Stimulated activated naive CD8-positive, alpha-beta T cell treated with anti-CD3 and anti-CD28 coated beads, Interleukin-15, Interleukin-2, amounts not matched to agents 100 ng/mL and 50 ng/mL, for 24 hours (primary cell): ENCODE data around the gene BRD8.
A peak's percentile ranks its signal among the peaks of the same experiment; 100 is the strongest.
"Not testable (repeated sequence)": the region's sequence is repeated elsewhere in the genome, so short reads cannot be mapped to it uniquely, and the experiment has no call there.

Experiments used
- H3K27ac Mint-ChIP-seq: one replicate; pipeline ENCODE4 v1.8.0; 2021; ENCODE audit warnings: mild to moderate bottlenecking, mixed read lengths
- H3K27me3 Mint-ChIP-seq: one replicate; pipeline ENCODE4 v1.8.0; 2021; ENCODE audit warnings: mixed read lengths
- H3K36me3 Mint-ChIP-seq: one replicate; pipeline ENCODE4 v1.8.0; 2021; ENCODE audit warnings: low read depth, mixed read lengths
- H3K4me1 Mint-ChIP-seq: one replicate; pipeline ENCODE4 v1.8.0; 2021; ENCODE audit warnings: low read depth, mixed read lengths
- H3K4me3 Mint-ChIP-seq: one replicate; pipeline ENCODE4 v1.8.0; 2021; ENCODE audit warnings: mild to moderate bottlenecking, mixed read lengths
- H3K9me3 Mint-ChIP-seq: one replicate; pipeline ENCODE4 v1.8.0; 2021; ENCODE audit warnings: mixed read lengths

The BRD8 gene, protein sequence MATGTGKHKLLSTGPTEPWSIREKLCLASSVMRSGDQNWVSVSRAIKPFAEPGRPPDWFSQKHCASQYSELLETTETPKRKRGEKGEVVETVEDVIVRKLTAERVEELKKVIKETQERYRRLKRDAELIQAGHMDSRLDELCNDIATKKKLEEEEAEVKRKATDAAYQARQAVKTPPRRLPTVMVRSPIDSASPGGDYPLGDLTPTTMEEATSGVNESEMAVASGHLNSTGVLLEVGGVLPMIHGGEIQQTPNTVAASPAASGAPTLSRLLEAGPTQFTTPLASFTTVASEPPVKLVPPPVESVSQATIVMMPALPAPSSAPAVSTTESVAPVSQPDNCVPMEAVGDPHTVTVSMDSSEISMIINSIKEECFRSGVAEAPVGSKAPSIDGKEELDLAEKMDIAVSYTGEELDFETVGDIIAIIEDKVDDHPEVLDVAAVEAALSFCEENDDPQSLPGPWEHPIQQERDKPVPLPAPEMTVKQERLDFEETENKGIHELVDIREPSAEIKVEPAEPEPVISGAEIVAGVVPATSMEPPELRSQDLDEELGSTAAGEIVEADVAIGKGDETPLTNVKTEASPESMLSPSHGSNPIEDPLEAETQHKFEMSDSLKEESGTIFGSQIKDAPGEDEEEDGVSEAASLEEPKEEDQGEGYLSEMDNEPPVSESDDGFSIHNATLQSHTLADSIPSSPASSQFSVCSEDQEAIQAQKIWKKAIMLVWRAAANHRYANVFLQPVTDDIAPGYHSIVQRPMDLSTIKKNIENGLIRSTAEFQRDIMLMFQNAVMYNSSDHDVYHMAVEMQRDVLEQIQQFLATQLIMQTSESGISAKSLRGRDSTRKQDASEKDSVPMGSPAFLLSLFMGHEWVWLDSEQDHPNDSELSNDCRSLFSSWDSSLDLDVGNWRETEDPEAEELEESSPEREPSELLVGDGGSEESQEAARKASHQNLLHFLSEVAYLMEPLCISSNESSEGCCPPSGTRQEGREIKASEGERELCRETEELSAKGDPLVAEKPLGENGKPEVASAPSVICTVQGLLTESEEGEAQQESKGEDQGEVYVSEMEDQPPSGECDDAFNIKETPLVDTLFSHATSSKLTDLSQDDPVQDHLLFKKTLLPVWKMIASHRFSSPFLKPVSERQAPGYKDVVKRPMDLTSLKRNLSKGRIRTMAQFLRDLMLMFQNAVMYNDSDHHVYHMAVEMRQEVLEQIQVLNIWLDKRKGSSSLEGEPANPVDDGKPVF

DNA sequence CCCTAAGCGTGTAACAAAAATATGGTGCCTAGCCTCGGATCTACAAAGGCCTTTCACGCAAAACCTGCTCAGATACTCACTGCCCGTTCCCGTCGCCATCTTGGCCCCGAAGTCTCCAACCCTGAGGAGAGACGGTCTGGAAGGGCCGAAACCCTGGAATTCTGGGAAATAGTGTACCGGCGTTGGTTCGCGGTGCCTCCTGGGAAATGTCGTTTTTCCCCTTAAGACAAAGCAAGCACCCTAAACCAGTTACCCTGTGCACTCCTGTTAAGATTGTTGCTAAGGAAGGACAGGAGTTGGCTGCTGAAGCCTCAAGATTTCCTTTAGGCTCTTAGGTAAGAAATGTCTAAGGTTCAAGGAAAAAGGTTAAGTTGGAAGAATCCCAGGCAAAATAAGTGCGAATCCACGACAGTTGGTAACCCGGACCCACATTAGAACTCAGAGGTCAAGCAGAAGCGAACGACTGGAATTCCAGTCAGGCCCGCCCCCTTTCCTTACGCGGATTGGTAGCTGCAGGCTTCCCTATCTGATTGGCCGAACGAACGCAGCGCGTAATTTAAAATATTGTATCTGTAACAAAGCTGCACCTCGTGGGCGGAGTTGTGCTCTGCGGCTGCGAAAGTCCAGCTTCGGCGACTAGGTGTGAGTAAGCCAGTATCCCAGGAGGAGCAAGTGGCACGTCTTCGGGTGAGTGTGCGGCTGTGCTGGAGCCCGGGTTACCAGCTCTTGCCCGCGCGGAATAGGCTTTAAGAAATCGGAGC is at the start of gene BRD8, which contains the start of gene KIF20A:
Gene BRD8, minus strand, starts transcription at position 115 of the 761 bp plus-strand sequence. Its CDS starts 16 bp downstream, at position 99.
Gene KIF20A, plus strand, starts transcription at position 597 of the 761 bp plus-strand sequence. CDS start 569 bp downstream, outside the sequence.
- peaks cover 16% of the 10 kb centered on the region for H3K4me1 Mint-ChIP-seq
- no peak within 1 kb of the TSS for H3K4me3 Mint-ChIP-seq
- no peaks in the 10 kb centered on the region for H3K27me3 Mint-ChIP-seq
- peak within 1 kb of the TSS; percentile 52 for H3K27ac Mint-ChIP-seq
- H3K9me3 Mint-ChIP-seq = no peaks in the 10 kb centered on the region
- peaks cover 31% of the 10 kb centered on the region for H3K36me3 Mint-ChIP-seq

DNA sequence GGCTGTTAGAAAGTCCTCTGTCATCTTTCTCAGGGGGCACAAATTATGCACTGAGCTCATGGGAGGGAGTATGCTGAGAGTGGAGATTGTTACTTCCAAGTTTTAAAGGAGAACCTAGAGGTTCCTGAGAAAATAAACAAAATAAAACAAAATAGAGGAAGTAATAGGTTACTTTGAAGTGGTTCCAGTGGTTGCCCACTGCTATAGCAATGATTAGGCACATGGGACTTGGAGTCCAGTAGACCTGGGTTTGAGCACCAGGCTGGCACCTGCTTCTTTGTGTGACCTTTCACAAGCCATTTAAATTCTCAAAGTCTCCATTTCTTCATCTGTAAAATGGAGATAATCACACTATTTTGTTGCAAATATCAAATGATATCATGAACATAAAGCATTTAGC is 48.5 kb upstream of the BRD8 start:
- Mint-ChIP-seq H3K27me3 (peaks cover 20% of the 10 kb centered on the region), H3K4me3 (no peak overlapping the region), H3K4me1 (no peaks in the 10 kb centered on the region), H3K36me3 (no peaks in the 10 kb centered on the region), H3K9me3 (no peaks in the 10 kb centered on the region), H3K27ac (no peak overlapping the region)

DNA sequence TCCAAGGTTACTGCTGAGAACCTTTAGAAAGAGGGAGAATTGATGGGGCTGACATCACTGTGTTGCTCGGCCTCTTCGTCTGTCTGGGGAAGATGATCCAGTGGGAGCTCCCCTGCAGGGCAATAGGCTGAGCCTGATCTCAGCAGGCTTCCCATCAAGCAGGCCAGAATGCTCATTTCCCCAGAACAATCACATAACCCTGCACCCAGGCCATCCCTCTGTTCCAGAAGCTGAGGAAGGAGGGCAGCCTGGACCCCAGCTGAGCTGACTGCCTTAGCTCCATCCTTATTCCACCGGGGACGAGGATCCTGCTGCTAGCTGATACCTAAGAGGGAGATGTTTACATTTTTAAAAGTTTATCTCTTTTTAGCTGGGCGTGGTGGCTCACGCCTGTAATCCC is 46.3 kb upstream of the BRD8 start:
- no peaks in the 10 kb centered on the region for H3K4me1 Mint-ChIP-seq
- no peaks in the 10 kb centered on the region for H3K36me3 Mint-ChIP-seq
- no peaks in the 10 kb centered on the region for H3K9me3 Mint-ChIP-seq
- no peak overlapping the region for H3K4me3 Mint-ChIP-seq
- H3K27me3 Mint-ChIP-seq = peaks cover 8% of the 10 kb centered on the region
- H3K27ac Mint-ChIP-seq = no peak overlapping the region

DNA sequence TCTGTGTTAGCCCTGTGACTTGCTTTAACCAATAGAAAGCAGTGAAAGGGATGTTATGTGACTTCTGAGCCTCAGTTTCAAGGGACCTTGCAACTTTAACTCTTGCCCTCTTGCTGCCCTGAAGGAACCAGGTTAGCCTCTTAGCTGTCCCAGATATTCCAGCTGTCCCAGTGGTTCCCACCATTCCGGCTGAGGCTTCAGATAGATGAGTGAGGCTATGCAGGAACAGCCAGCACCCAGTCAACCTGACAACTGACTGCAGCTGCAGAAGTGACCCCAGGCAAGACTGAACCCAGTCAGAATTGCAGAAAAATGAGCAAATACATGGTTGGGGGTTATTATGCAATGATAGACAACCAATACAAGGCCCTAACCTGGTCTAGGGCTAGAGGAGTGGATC is 45.1 kb upstream of the BRD8 start:
- Mint-ChIP-seq H3K27ac (no peak overlapping the region), H3K4me3 (no peak overlapping the region), H3K4me1 (no peaks in the 10 kb centered on the region), H3K27me3 (peaks cover 8% of the 10 kb centered on the region), H3K9me3 (no peaks in the 10 kb centered on the region), H3K36me3 (no peaks in the 10 kb centered on the region)

DNA sequence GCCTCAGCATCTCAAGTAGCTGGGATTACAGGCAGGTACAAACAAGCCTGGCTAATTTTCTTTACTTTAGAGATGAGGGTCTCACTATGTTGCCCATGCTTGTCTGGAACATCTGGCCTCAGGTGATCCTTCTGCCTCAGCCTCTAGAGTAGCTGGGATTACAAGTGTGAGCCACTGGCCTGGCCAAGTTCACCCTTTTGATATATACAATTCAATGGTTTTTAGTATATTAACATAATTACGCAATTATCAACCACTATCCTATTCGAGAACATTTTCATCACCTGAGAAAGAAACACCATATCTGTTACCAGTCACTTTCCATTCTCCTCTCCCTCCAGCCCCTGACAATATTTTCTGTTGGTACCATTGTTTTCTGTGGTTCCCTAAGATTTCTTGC is 38.4 kb upstream of the BRD8 start:
- H3K36me3 Mint-ChIP-seq = peaks cover 9% of the 10 kb centered on the region
- H3K4me3 Mint-ChIP-seq = no peak overlapping the region
- no peaks in the 10 kb centered on the region for H3K27me3 Mint-ChIP-seq
- H3K27ac Mint-ChIP-seq = no peak overlapping the region
- peaks cover 18% of the 10 kb centered on the region for H3K4me1 Mint-ChIP-seq
- no peaks in the 10 kb centered on the region for H3K9me3 Mint-ChIP-seq

DNA sequence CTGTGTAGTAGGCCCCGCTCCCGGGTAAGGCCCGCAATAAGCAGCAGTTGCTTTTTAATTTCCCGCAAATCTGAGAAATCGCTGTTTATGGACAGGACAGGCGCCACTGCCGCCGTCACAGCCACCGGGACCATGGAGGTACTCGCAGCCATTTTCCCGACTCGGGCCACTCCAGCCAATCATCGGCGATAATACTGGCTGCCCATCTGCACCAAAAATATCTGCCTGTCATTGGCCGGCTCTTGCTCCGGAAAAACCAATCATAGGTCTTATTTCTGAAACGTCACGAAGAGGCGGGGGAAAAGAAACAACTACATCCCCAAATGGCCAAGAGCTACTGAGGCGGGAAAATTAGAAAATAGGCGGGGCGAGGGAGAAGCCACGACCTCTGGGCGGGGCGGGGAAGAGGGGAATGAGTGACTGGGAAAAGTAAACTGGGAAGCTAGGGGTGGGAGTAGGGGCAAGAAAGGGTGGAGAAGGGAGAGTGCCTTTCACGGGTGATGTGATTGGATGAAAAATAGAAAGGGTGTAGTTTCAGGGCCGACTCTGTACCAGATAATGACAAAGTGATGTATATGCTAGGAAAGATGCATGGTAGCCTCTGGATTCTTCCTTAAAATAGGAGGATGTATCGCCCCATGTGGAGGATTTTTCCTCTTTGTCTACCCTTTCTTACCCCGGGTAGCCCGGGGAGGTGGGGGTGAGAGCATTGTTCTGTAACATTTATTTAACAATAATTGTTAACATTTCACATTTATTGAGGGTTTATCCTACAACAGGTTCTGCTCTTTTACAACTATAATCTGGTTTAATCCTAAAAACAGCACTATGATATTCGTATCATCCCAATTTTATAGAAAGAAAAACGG is 35.0 kb upstream of the BRD8 start, which contains the start of gene CDC23:
Gene CDC23, minus strand, starts transcription at position 163 of the 869 bp plus-strand sequence. Its CDS starts 11 bp downstream, at position 152.
- Mint-ChIP-seq H3K27ac (peak within 1 kb of the TSS; percentile 96), H3K27me3 (no peaks in the 10 kb centered on the region), H3K4me3 (peak within 1 kb of the TSS; percentile 99), H3K4me1 (peaks cover 28% of the 10 kb centered on the region), H3K9me3 (no peaks in the 10 kb centered on the region), H3K36me3 (peaks cover 18% of the 10 kb centered on the region)

DNA sequence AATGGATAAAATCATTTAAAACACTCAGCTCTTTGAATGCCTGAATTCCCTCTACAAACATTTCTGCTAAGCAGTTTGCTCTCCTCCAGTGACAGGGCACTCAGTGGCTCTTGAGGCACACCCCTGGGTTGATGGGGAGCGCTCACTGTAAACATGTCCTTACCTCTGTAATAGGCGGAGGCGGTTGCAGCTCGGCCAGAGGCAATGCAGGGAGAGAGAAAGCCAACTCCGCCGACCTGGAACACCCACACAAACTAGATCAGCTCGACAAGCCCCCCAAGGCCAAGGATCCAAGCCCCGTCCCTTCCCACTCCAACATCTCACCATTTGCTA is 34.4 kb upstream of the BRD8 start:
- peak overlapping the region; percentile 99 for H3K4me3 Mint-ChIP-seq
- H3K27me3 Mint-ChIP-seq = no peaks in the 10 kb centered on the region
- peak overlapping the region; percentile 96 for H3K27ac Mint-ChIP-seq

DNA sequence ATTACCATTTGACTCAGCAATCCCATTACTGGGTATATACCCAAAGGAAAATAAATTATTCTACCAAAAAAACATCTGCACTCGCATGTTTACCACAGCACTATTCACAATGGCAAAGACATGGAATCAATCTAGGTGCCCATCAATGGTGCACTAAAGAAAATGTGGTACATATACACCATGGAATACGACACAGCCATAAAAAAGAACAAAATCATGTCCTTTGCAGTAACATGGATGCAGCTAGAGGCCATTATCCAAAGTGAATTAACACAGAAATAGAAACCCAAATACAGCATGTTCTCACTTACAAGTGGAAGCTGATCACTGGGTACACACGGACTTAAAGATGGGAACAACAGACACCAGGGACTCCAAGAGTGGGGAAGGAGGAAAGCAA is 32.6 kb upstream of the BRD8 start:
- Mint-ChIP-seq H3K4me1 (peaks cover 28% of the 10 kb centered on the region), H3K36me3 (peaks cover 27% of the 10 kb centered on the region), H3K9me3 (no peaks in the 10 kb centered on the region), H3K4me3 (peak overlapping the region; percentile 65), H3K27ac (no peak overlapping the region), H3K27me3 (no peaks in the 10 kb centered on the region)

More for the DNA sequence above, 34.4 kb upstream of the BRD8 start:
- H3K9me3 Mint-ChIP-seq = no peaks in the 10 kb centered on the region
- peaks cover 28% of the 10 kb centered on the region for H3K4me1 Mint-ChIP-seq
- peaks cover 22% of the 10 kb centered on the region for H3K36me3 Mint-ChIP-seq

DNA sequence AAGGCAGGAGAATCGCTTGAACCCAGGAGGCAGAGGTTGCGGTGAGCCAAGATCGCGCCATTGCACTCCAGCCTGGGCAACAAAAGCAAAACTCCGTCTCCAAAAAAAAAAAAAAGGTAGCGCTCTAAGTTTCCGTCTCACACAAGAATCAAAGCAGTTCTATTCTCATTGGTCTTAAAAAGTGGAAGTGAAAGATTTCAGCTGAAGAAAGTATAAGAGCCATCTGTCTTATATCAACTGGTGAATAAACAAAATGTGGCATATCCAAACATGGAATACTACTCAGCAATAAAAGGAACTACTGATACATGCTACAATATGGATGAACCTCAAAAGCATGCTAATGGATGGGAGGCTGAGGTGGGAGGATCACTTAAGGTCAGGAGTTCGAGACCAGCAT is 15.4 kb upstream of the BRD8 start:
- not testable (repeated sequence) for H3K4me1 Mint-ChIP-seq, H3K27me3 Mint-ChIP-seq, H3K9me3 Mint-ChIP-seq, H3K27ac Mint-ChIP-seq, H3K4me3 Mint-ChIP-seq
- H3K36me3 Mint-ChIP-seq = peaks cover 57% of the 10 kb centered on the region

DNA sequence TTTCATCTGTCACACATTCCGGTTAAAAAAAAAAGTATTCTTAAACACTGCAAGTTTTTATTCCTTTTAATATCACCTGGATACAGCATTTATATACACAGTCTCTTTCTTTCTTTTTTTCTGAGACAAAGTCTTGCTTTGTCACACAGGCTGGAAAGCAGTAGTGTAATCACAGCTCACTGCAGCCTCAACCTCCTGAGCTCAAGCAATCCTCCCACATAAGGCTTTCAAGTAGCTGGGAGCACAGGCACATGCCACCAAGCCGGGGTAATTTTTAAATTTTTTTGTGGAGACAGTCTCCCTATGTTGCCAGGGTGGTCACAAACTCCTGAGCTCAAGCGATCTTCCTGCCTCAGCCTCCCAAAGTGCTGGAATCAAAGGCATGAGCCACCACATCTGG is 14.4 kb upstream of the BRD8 start:
- peaks cover 60% of the 10 kb centered on the region for H3K36me3 Mint-ChIP-seq

DNA sequence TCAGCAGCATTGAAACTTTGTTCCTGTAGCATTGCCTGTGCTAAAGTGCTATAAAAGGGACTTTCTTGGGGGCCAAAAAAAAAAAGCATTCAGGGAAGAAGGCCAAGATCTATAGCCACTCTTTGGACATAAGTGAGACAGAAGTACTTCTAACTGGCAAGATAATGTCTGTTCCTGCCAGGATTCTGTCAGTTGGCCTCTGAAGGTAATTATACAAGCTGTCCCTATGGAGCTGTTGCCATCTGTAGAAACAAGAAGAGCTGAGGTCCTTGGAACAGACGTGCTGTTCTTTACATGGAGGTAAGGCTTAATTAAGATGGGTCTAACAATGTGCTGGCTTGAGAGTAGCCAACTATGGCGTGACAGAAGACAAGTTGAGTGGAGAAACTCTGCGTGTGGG is 10.2 kb upstream of the BRD8 start:
- Mint-ChIP-seq H3K27ac (no peak overlapping the region), H3K4me3 (no peak overlapping the region), H3K36me3 (peaks cover 78% of the 10 kb centered on the region), H3K4me1 (no peaks in the 10 kb centered on the region), H3K27me3 (no peaks in the 10 kb centered on the region), H3K9me3 (no peaks in the 10 kb centered on the region)

More for the DNA sequence above, 14.4 kb upstream of the BRD8 start:
- H3K27ac Mint-ChIP-seq = no peak overlapping the region
- H3K9me3 Mint-ChIP-seq = no peaks in the 10 kb centered on the region
- H3K4me1 Mint-ChIP-seq = no peaks in the 10 kb centered on the region
- H3K27me3 Mint-ChIP-seq = no peaks in the 10 kb centered on the region
- H3K4me3 Mint-ChIP-seq = no peak overlapping the region

DNA sequence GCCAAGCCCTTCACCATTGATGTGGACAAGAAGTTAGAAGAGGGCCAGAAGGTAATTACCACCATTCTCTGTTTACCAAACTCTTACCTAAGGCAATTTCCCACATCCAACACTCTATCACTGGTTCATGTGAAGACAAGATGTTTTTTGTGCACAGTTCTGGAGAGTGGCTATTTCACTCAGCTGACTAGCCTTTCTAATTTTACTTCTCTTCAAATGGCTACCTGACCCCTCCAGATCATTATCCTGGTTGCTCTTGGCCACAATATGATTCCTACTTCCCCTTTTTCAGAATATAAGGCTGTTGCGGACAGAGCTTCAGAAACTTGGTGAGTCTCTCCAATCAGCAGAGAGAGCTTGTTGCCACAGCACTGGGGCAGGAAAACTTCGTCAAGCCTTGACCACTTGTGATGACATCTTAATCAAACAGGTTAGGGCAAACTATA is 7.6 kb upstream of the BRD8 start:
- Mint-ChIP-seq H3K4me1 (peaks cover under 1% of the 10 kb centered on the region), H3K9me3 (no peaks in the 10 kb centered on the region), H3K27me3 (no peaks in the 10 kb centered on the region), H3K36me3 (peaks cover 69% of the 10 kb centered on the region), H3K27ac (no peak overlapping the region), H3K4me3 (no peak overlapping the region)

DNA sequence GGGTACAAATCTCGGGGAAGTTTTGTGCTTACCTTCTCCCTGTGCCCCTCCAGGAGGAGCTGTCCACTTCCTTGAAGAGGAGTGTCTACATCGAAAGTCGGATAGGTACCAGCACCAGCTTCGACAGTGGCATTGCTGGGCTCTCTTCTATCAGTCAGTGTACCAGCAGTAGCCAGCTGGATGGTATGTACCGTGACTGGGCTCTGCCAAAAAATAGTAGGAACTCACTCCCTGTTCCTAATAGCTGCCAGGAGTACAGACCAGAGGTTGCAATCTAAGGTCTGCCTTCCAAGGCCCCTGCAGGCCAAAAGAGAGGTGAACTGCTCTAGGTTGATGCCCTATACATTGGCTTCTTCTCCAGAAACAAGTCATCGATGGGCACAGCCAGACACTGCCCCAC is 4.4 kb upstream of the BRD8 start:
- Mint-ChIP-seq H3K27ac (no peak overlapping the region), H3K4me1 (peaks cover 13% of the 10 kb centered on the region), H3K9me3 (no peaks in the 10 kb centered on the region), H3K27me3 (no peaks in the 10 kb centered on the region), H3K36me3 (peaks cover 45% of the 10 kb centered on the region), H3K4me3 (no peak overlapping the region)
